NCI-H2107 treated with DMSO at 0.1 percent for 48 hours (cell line): ENCODE measurements around the gene GPHN.

Source experiments
- DNase-seq: peaks from one replicate; lab custom pipeline; 2025; ENCODE audit not compliant: unreplicated experiment; lab: John Stamatoyannopoulos, UW

Gene GPHN

GRCh38 chr14:66507722-66508546 is at the start of gene GPHN:
GPHN (plus strand) TSS chr14:66508147.
- DNase-seq, result peak; percentile 98

GRCh38 chr14:66459603-66460002 is 48.3 kb upstream of the GPHN start:
- no peak for DNase-seq

GRCh38 chr14:66464261-66464660 is 43.7 kb upstream of the GPHN start:
- DNase-seq, result no peak

- DNase-seq, result no peak
These were observed 39.1 kb upstream of the GPHN start for GRCh38 chr14:66468778-66469367.

GRCh38 chr14:66471584-66471983 is 36.4 kb upstream of the GPHN start:
- DNase-seq, result no peak

- DNase-seq, result no peak
These were observed 35.7 kb upstream of the GPHN start for GRCh38 chr14:66472251-66472650.

- no peak for DNase-seq
These were observed 34.7 kb upstream of the GPHN start for GRCh38 chr14:66473223-66473622.

GRCh38 chr14:66476964-66477363 is 31.0 kb upstream of the GPHN start:
- DNase-seq, result no peak

GRCh38 chr14:66477567-66477966 is 30.4 kb upstream of the GPHN start:
- DNase-seq, result no peak

GRCh38 chr14:66482873-66483272 is 25.1 kb upstream of the GPHN start:
- no peak for DNase-seq

GRCh38 chr14:66483322-66483721 is 24.6 kb upstream of the GPHN start:
- DNase-seq, result no peak

- no peak for DNase-seq
These were observed 22.9 kb upstream of the GPHN start for GRCh38 chr14:66485029-66485428.

- DNase-seq, result no peak
These were observed 22.0 kb upstream of the GPHN start, which contains the start of gene CCDC196 for GRCh38 chr14:66485910-66486421. CCDC196 (plus strand) TSS chr14:66486371; CDS start chr14:66486503, 132 bp downstream.

- peak; percentile 43 for DNase-seq
These were observed 20.8 kb upstream of the GPHN start for GRCh38 chr14:66487164-66487563.

- DNase-seq, result no peak
These were observed 17.5 kb upstream of the GPHN start for GRCh38 chr14:66490143-66491111.

- DNase-seq, result no peak
These were observed 14.2 kb upstream of the GPHN start for GRCh38 chr14:66493750-66494149.

- peak; percentile 85 for DNase-seq
These were observed 12.5 kb upstream of the GPHN start for GRCh38 chr14:66495218-66496098.

GRCh38 chr14:66496188-66496807 is 11.6 kb upstream of the GPHN start:
- DNase-seq, result no peak

- DNase-seq, result peak; percentile 65
These were observed 11.0 kb upstream of the GPHN start for GRCh38 chr14:66496911-66497310.

GRCh38 chr14:66498311-66498710 is 9.6 kb upstream of the GPHN start:
- DNase-seq, result no peak
